GM12864 (cell line): ENCODE measurements around the gene NFE2L2.
"Not testable (repeated sequence)": the region's sequence is repeated elsewhere in the genome, so short reads cannot be mapped to it uniquely, and the experiment has no call there.

Experiments
- DNase-seq: peaks from one replicate; pipeline ENCODE4 v3.0.0-alpha.2; 2011; ENCODE audit warnings: low read depth
- H3K4me3 ChIP-seq: 2 replicates; pipeline ENCODE4 v1.5.1; 2011; ENCODE audit warnings: mild to moderate bottlenecking, low read depth, low read length, control low read depth
- CTCF ChIP-seq: IDR thresholded peaks from 2 replicates; pipeline ENCODE4 v1.5.1; 2011; ENCODE audit warnings: low read depth, mild to moderate bottlenecking, moderate library complexity, low read length, control low read depth, inconsistent platforms; ENCODE audit errors: missing control alignments

The NFE2L2 gene

GRCh38 chr2:177221970-177222369, 42.6 kb downstream of the NFE2L2 start:
- TF ChIP-seq CTCF = no peak
- no peak for DNase-seq
- H3K4me3 ChIP-seq = no peak overlapping the region

DNA sequence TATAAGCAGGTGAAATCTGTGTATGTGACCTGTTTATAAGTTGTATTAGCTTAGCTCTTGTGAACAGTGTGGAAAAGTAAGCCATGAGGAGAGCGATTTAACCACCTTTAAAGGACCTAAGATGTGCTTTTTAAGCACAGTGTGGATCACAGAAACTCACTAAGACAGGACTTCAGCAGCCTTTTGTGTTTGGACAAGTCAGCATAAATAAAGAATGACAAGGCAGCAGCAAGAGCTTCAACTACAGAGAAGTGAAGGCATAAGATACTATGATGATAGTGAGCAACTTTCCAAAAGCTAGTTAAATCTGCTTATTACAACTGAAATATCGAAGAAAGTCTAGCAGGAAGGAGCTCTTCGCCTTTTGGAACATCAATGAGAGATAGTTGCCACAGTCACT, 43.0 kb downstream of the NFE2L2 start:
- TF ChIP-seq CTCF = no peak
- DNase-seq = no peak
- no peak overlapping the region for H3K4me3 ChIP-seq

DNA sequence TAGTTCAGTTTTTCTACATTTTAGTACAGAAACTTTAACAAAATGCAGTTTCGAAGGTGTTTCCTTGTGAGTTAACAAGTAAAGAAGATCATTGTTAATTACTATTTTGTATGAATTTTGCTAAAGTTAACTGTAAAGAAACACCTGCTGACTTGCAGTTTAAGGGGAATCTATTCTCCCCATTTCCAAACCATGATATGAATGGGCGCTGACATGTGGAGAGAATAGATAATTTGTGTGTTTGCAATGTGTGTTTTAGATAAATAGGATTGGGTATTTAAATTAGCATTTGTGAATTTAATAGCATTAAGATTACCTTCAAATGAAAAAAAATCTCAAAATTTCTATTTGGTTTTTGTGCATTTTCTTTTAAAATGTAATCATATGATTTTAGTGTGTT, 44.7 kb downstream of the NFE2L2 start:
- not testable (repeated sequence) for H3K4me3 ChIP-seq, DNase-seq

DNA sequence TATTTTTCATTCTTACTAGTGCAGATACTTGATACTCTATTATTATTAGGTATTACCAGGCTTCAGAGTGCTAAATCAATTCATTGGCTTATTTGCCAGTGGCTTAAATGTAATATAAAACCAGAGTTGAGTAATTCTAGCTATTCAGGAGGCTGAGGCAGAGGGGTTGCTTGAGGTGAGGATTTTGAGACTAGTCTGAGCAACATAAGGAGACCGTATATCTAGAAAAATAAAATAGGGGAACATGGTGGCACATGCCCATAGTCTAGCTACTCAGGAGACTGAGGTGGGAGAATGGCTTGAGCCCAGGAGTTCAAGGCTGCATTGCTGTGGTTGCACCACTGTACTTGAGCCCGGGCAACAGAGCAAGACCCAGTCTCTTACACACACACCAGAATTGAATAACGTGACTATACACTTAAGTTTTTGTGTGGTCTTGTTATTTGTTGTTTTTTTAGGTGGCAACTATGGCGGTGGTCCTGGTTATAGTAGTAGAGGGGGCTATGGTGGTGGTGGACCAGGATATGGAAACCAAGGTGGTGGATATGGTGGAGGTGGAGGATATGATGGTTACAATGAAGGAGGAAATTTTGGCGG, 47.2 kb downstream of the NFE2L2 start:
- DNase-seq = no peak
- TF ChIP-seq CTCF = no peak
- no peak overlapping the region for H3K4me3 ChIP-seq

- peak; percentile 62 for DNase-seq
- TF ChIP-seq CTCF = no peak
- peak overlapping the region; percentile 81 for H3K4me3 ChIP-seq
These were observed 51.4 kb downstream of the NFE2L2 start for GRCh38 chr2:177212891-177213856.

DNA sequence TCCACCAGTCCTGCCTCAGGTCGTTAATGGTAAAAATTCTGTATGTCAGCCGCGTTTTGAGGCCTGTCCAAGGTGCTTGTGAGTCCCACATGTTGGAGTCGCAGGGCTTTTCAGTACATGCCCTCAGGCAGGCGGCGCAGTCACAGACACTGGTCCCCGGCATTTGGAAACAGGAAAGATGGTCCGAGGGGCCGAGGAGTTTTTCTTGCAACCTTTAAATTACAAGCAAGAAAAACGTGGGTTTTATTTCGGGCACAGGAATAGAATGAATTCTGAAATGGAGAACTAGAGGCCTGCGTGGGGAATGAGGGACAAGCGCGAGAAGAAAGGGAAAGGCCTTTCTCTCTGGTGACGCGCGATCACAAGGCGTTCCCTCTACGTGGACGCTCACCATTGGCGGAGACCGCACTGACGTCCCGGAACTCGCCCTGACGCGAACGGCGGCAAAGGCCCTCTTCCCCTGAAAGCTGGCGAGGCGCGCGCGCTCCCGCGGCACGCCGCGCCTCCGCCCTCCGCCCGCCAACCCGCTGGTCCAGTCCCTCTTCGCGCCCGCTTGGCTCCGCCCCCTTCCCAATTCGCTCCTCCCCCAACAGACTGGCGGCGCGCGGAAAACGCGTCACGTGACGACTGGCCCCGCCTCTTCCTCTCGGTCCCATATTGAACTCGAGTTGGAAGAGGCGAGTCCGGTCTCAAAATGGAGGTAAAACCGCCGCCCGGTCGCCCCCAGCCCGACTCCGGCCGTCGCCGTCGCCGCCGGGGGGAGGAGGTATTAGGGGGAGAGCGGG, 52.2 kb downstream of the NFE2L2 start, which contains the start of gene HNRNPA3:
HNRNPA3 (plus strand) TSS at position 689 of the 785 bp plus-strand sequence; CDS start at position 695, 6 bp downstream.
- H3K4me3 ChIP-seq = peak within 1 kb of the TSS; percentile 81
- peak; percentile 96 for DNase-seq
- no peak for TF ChIP-seq CTCF

GRCh38 chr2:177211576-177212105, 52.9 kb downstream of the NFE2L2 start:
- TF ChIP-seq CTCF = no peak

More at GRCh38 chr2:177211576-177212105, 52.9 kb downstream of the NFE2L2 start:
- no peak for DNase-seq
- peak overlapping the region; percentile 62 for H3K4me3 ChIP-seq
